Upper lobe of left lung (tissue), 6 donors: ENCODE data around the gene DLG2. TPM values are rescaled to one million over a fixed set of nuclear protein-coding genes. Genes with fewer than 3 reads are reported as not detected.

ENCODE experiments used
- ATAC-seq, 2 donors: fragments of 200-7000 bp; cut with Tn5 transposase; one replicate each; pipeline ENCODE4 v1.9.1; 2022; ENCODE audit warnings: mild to moderate bottlenecking in 2 of 2, moderate library complexity in 2 of 2; ENCODE audit not compliant: low FRiP score in 2 of 2
- DNase-seq, 2 donors: peaks; one replicate each; pipeline ENCODE4 v3.0.0-alpha.2; 2019 to 2020
- H3K27ac ChIP-seq, 4 donors: fragments of 200-600 bp; sonication (generic); one replicate each; pipeline ENCODE4 v1.5.1; 2016 to 2019
- H3K27me3 ChIP-seq, 4 donors: fragments of 200-600 bp; sonication (generic); one replicate each; pipeline ENCODE4 v1.5.1; 2017 to 2019
- H3K36me3 ChIP-seq, 4 donors: fragments of 200-600 bp; sonication (generic); one replicate each; pipeline ENCODE4 v1.5.1; 2016 to 2019
- H3K4me1 ChIP-seq, 4 donors: fragments of 200-600 bp; sonication (generic); one replicate each; pipeline ENCODE4 v1.5.1; 2018 to 2019
- H3K4me3 ChIP-seq, 4 donors: fragments of 200-600 bp; sonication (generic); one replicate each; pipeline ENCODE4 v1.5.1; 2017 to 2019; ENCODE audit warnings: mild to moderate bottlenecking in 2 of 4, moderate library complexity in 1 of 4
- H3K9me3 ChIP-seq, 4 donors: fragments of 200-600 bp; sonication (generic); one replicate each; pipeline ENCODE4 v1.5.1; 2018 to 2019
- CTCF ChIP-seq, 6 experiments: fragments of 450-650 bp in 4 of 6; fragments of 200-600 bp in 2 of 6; sonication (generic) in 2 of 6; IDR thresholded peaks; one replicate each; pipeline ENCODE4 v1.5.1; 2016 to 2019; ENCODE audit warnings: antibody characterized with exemption in 6 of 6
- EP300 ChIP-seq, 4 donors: sonication (generic); formaldehyde crosslinking; IDR thresholded peaks; one replicate each; pipeline ENCODE4 v1.5.1; 2017; ENCODE audit warnings: antibody characterized with exemption in 4 of 4, control low read depth in 2 of 4
- POLR2A ChIP-seq, 4 donors: fragments of 450-650 bp; IDR thresholded peaks; one replicate each; pipeline ENCODE4 v1.5.1; 2016 to 2017; ENCODE audit warnings: antibody characterized with exemption in 4 of 4, mild to moderate bottlenecking in 2 of 4
- POLR2AphosphoS5 ChIP-seq, 2 donors: sonication (generic); formaldehyde crosslinking; IDR thresholded peaks; one replicate each; pipeline ENCODE4 v1.5.1; 2017; ENCODE audit warnings: antibody characterized with exemption in 2 of 2
- WGBS, 2 donors: methylation state at CpG; one replicate each; pipeline ENCODE4 v1.1.5; 2017 to 2018; 5-methylcytosine and 5-hydroxymethylcytosine counted together
- total RNA-seq, 6 donors: library from RNA; depleted of rRNA in 4 of 6; stranded (reverse); fragments of >200 nt in 4 of 6; gene quantifications; one replicate each; pipeline versions ENCODE4 v1.1.0 to v1.2.1, GENCODE V29; 2016 to 2021
- donor health status: DM: no; HTN: no; CAD: no; lungs with moderate emphysema.
- donor health status: DM: no; HTN: yes; CAD: no; lungs with severe emphysema.

Gene DLG2
- total RNA-seq, 6 donors from 2014 or later, result 3.4 to 37.7 (median 9.1) TPM

- no peak for TF ChIP-seq CTCF (IDR thresholded peaks at IDR 0.05)
- TF ChIP-seq POLR2AphosphoS5 (IDR thresholded peaks at IDR 0.05), result no peak
- TF ChIP-seq POLR2A (IDR thresholded peaks at IDR 0.05), result no peak
- no peak for TF ChIP-seq EP300 (IDR thresholded peaks at IDR 0.05)
- Histone ChIP-seq H3K36me3 (no peaks in the 10 kb centered on the region), H3K4me1 (no peaks in the 10 kb centered on the region), H3K27ac (no peak overlapping the region), H3K9me3 (no peaks in the 10 kb centered on the region), H3K4me3 (no peak overlapping the region), H3K27me3 (no peaks in the 10 kb centered on the region)
- ATAC-seq, result no peak
- no peak for DNase-seq
Measured at GRCh38 chr11:83676056-83676601, 1951.0 kb downstream of the DLG2 start.

DNA sequence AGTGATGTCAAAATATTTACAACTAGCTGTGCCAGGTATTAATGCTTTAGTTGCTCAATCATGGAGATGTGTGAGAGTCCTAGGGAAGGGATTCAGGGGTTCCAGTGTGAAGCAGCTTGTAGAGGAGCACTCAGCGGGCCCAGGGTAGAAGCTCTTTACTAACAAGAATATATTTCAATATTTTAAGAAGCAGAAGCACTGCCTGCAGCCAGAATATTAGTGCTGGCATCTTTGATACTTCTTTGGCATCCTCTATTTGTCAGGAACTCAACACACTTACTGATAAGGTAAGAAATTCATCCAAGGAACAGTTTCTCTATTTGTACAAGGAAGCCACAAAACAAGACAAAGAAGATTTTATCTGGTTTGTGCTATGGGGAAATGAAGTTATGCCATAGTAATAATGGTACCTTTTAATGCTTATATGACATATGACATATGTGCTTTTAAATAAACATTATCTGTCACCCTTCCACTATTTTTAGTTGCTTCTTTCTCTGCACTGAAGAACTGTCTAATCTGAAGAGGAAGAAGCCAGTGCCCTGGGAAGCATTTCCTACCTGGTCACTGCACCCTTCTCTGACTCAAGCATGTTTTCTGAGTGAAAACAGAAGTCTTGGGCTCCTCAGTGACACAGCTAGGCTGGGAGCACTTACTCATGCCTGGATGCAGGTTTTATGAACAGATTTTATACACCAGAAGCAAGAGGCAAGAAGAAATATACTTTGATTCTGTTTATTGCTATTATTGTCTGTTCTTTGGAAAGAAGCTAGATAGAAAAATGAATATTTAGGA, 1952.8 kb downstream of the DLG2 start:
- no peak overlapping the region for H3K4me3 ChIP-seq
- H3K27me3 ChIP-seq, result no peaks in the 10 kb centered on the region
- ATAC-seq (no peak), DNase-seq (no peak)
- WGBS, 2 donors, result 83% methylated on average over 1 of the region's 1 CpG
- H3K4me1 ChIP-seq, result no peaks in the 10 kb centered on the region
- H3K36me3 ChIP-seq, result no peaks in the 10 kb centered on the region
- H3K27ac ChIP-seq, result no peak overlapping the region
- TF ChIP-seq POLR2A (IDR thresholded peaks at IDR 0.05), result no peak
- TF ChIP-seq CTCF (IDR thresholded peaks at IDR 0.05), result no peak
- TF ChIP-seq EP300 (IDR thresholded peaks at IDR 0.05), result no peak
- no peak for TF ChIP-seq POLR2AphosphoS5 (IDR thresholded peaks at IDR 0.05)
- H3K9me3 ChIP-seq, result no peaks in the 10 kb centered on the region

DNA sequence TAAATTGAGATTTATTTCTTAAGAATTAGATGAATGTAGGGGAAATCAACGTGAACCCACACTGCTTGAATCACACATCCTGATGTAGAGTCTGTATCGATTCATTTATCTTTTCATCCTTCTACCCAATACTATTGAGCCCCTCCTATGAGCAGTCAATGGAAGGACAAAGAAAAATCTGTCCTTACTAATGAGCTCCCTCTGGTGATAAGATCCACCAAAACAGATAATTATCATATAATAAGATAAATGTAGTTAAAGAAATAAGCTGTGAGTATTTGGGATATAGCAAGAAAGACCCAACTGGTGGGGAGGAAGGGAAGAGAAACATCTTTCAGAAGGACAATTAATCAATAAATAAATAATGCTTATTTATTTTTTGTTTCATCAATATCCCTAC, 1955.9 kb downstream of the DLG2 start:
- H3K36me3 ChIP-seq, result no peaks in the 10 kb centered on the region
- WGBS, 2 donors, result 81 to 91% methylated on average over 2 of the region's 2 CpGs
- no peak for ATAC-seq
- DNase-seq, result no peak
- H3K27ac ChIP-seq, result no peak overlapping the region
- H3K27me3 ChIP-seq, result no peaks in the 10 kb centered on the region
- TF ChIP-seq EP300 (IDR thresholded peaks at IDR 0.05) (no peak), CTCF (IDR thresholded peaks at IDR 0.05) (no peak), POLR2A (IDR thresholded peaks at IDR 0.05) (no peak), POLR2AphosphoS5 (IDR thresholded peaks at IDR 0.05) (no peak)
- H3K9me3 ChIP-seq, result no peaks in the 10 kb centered on the region
- no peaks in the 10 kb centered on the region for H3K4me1 ChIP-seq
- H3K4me3 ChIP-seq, result no peak overlapping the region

- Histone ChIP-seq H3K4me1 (no peaks in the 10 kb centered on the region), H3K27ac (no peak overlapping the region), H3K27me3 (no peaks in the 10 kb centered on the region), H3K36me3 (no peaks in the 10 kb centered on the region), H3K4me3 (no peak overlapping the region), H3K9me3 (no peaks in the 10 kb centered on the region)
- WGBS, 2 donors, result 78 to 84% methylated on average over 4 of the region's 4 CpGs
- no peak for DNase-seq
- ATAC-seq, result no peak
- no peak for TF ChIP-seq CTCF (IDR thresholded peaks at IDR 0.05)
- no peak for TF ChIP-seq POLR2AphosphoS5 (IDR thresholded peaks at IDR 0.05)
- no peak for TF ChIP-seq EP300 (IDR thresholded peaks at IDR 0.05)
- TF ChIP-seq POLR2A (IDR thresholded peaks at IDR 0.05), result no peak
Measured at GRCh38 chr11:83666149-83666548, 1961.0 kb downstream of the DLG2 start.

GRCh38 chr11:83663988-83664387, 1963.2 kb downstream of the DLG2 start:
- Histone ChIP-seq H3K36me3 (no peaks in the 10 kb centered on the region), H3K27me3 (no peaks in the 10 kb centered on the region), H3K4me3 (no peak overlapping the region), H3K9me3 (no peaks in the 10 kb centered on the region), H3K27ac (no peak overlapping the region), H3K4me1 (no peaks in the 10 kb centered on the region)
- TF ChIP-seq EP300 (IDR thresholded peaks at IDR 0.05), result no peak
- TF ChIP-seq POLR2A (IDR thresholded peaks at IDR 0.05), result no peak
- TF ChIP-seq CTCF (IDR thresholded peaks at IDR 0.05), result no peak
- no peak for TF ChIP-seq POLR2AphosphoS5 (IDR thresholded peaks at IDR 0.05)
- 92 to 93% methylated on average over 4 of the region's 4 CpGs for WGBS, 2 donors
- DNase-seq, result no peak
- no peak for ATAC-seq
